SK-N-MC (cell line): ENCODE results near the gene RPS6KB2.
"Not testable (repeated sequence)": the region's sequence is repeated elsewhere in the genome, so short reads cannot be mapped to it uniquely, and the experiment has no call there.

Experiments used
- DNase-seq: peaks from one replicate; pipeline ENCODE4 v3.0.0-alpha.2; 2011; ENCODE audit warnings: low read depth, low spot score
- H3K27ac ChIP-seq: fragments of 200-600 bp; sonication (generic); 2 replicates; pipeline ENCODE4 v1.5.1; 2016; ENCODE audit warnings: mixed run types
- H3K36me3 ChIP-seq: fragments of 200-600 bp; sonication (generic); 2 replicates; pipeline ENCODE4 v1.6.1; 2017; ENCODE audit warnings: antibody characterized with exemption, low read length, mixed read lengths; ENCODE audit not compliant: insufficient read depth
- H3K4me3 ChIP-seq: fragments of 200-600 bp; sonication (generic); 2 replicates; pipeline ENCODE4 v1.5.1; 2016
- H3K9ac ChIP-seq: fragments of 200-600 bp; sonication (generic); 2 replicates; pipeline ENCODE4 v1.8.0; 2017; ENCODE audit warnings: mixed run types, mixed read lengths; ENCODE audit not compliant: insufficient read length
- H3K9me3 ChIP-seq: fragments of 200-600 bp; sonication (generic); 2 replicates; pipeline ENCODE4 v1.6.1; 2017; ENCODE audit warnings: low read depth, mild to moderate bottlenecking, antibody characterized with exemption, low read length, moderate library complexity, mixed read lengths
- EZH2 ChIP-seq: fragments of 200-600 bp; sonication (generic); IDR thresholded peaks from one replicate; pipeline ENCODE4 v1.6.1; 2017; ENCODE audit warnings: antibody characterized with exemption
- FOXP2 ChIP-seq: optimal IDR thresholded peaks from 2 replicates; pipeline ENCODE3; 2011; ENCODE audit warnings: mild to moderate bottlenecking, moderate library complexity; ENCODE audit not compliant: insufficient read depth; ENCODE audit errors: extremely low read length, control extremely low read depth
- POLR2AphosphoS5 ChIP-seq: IDR thresholded peaks from 2 replicates; pipeline ENCODE4 v1.6.1; 2012; ENCODE audit warnings: mild to moderate bottlenecking, low read depth, low read length, borderline replicate concordance

Gene RPS6KB2

DNA sequence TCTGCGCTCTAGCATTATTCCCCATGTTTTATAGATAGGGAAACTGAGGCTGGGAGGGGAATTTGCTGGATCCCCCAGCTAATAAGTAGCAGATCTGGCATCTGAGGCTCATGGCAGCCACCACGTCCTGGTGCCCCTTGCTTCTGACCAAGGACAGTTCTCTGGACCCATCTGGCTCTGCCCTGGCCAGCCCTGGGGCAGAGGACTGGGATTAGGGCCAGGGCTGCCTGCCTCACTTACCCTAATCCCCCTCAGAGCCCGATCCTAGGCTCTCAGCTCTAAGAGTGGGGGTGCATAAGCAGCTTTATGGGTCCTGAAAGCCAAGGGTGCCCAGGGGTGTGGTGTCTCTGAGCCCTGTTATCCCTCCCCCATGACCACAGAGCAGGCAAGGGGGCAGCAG lies 26.8 kb downstream of the RPS6KB2 start, which contains the start of gene CABP4:
TSS of gene CABP4 (plus strand) at position 301 of the 400 bp plus-strand sequence. CDS start at position 371, 70 bp downstream.
- H3K4me3 ChIP-seq: no peak within 1 kb of the TSS
- H3K36me3 ChIP-seq: no peaks in the 10 kb centered on the region
- no peak for DNase-seq
- TF ChIP-seq FOXP2: no peak
- TF ChIP-seq EZH2: no peak
- TF ChIP-seq POLR2AphosphoS5: no peak
- H3K9ac ChIP-seq: no peak within 1 kb of the TSS
- no peak within 1 kb of the TSS for H3K27ac ChIP-seq
- no peaks in the 10 kb centered on the region for H3K9me3 ChIP-seq

DNA sequence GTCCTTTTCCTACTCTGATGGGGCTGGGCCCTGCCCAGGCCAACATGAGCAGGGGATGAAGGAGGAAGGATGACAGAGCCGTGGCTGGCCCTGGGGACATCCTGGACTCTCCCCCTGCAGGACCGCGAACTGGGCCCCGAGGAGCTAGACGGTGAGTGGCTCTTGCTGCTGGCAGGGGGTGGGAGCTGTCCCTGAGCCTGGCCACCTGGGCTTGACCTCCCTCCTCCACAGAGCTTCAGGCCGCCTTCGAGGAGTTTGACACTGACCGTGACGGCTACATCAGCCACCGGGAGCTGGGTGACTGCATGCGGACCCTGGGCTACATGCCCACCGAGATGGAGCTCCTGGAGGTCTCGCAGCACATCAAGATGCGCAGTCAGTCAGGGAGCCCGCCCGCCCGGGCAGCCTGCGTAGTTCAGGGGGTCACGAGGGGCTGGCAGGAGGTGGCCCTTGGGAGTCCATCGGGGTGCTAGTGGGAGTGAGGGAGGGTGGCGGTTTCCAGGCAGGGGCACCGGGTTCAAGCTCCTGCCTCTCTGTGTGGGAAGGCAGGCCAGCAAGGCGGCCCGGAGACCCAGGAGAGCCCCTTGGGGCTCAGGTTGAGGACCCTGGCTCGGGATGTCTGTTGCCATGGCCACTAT lies 27.9 kb downstream of the RPS6KB2 start:
- no peak for DNase-seq
- Histone ChIP-seq H3K4me3 (no peak overlapping the region), H3K27ac (no peak overlapping the region), H3K36me3 (no peaks in the 10 kb centered on the region), H3K9ac (no peak overlapping the region), H3K9me3 (no peaks in the 10 kb centered on the region)
- no peak for TF ChIP-seq POLR2AphosphoS5
- TF ChIP-seq FOXP2: no peak
- no peak for TF ChIP-seq EZH2

DNA sequence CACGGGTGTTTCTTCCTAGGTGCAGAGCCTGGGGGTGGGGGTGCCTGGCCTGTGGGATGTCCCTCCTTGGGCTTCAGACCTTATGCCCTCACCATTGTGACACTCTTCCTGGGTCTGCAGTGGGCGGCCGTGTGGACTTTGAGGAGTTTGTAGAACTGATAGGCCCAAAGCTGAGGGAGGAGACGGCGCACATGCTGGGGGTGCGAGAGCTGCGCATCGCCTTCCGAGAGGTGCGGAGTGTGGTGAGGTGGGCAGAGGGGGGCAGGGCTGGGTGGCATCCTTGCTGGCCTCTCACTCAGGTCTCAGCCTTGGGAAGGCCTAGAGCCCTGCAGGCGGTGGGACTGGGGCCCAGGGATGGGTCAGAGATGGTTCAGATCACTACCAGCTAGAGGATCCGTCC lies 29.2 kb downstream of the RPS6KB2 start:
- Histone ChIP-seq H3K4me3 (no peak overlapping the region), H3K27ac (no peak overlapping the region), H3K36me3 (no peaks in the 10 kb centered on the region), H3K9ac (no peak overlapping the region), H3K9me3 (no peaks in the 10 kb centered on the region)
- no peak for DNase-seq
- no peak for TF ChIP-seq EZH2
- TF ChIP-seq FOXP2: no peak
- TF ChIP-seq POLR2AphosphoS5: no peak

DNA sequence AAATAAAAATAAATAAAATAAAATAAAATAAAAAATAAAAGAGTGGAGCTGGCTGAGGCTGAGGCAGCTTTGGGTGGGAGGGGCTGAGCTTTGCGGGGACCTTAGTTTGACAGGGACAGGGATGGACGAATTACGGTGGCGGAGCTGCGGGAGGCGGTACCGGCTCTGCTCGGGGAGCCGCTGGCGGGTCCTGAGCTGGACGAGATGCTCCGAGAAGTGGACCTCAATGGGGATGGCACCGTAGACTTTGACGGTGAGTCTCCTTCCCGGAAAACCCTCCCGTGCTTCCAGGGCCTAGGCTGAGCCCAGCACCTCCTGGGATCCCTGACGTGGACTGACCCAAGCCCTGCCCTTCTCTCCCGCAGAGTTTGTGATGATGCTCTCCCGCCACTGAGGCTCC lies 30.0 kb downstream of the RPS6KB2 start:
- no peak for DNase-seq
- TF ChIP-seq FOXP2 (no peak), POLR2AphosphoS5 (no peak), EZH2 (no peak)
- Histone ChIP-seq H3K36me3 (no peaks in the 10 kb centered on the region), H3K4me3 (no peak overlapping the region), H3K27ac (no peak overlapping the region), H3K9ac (no peak overlapping the region), H3K9me3 (no peaks in the 10 kb centered on the region)

DNA sequence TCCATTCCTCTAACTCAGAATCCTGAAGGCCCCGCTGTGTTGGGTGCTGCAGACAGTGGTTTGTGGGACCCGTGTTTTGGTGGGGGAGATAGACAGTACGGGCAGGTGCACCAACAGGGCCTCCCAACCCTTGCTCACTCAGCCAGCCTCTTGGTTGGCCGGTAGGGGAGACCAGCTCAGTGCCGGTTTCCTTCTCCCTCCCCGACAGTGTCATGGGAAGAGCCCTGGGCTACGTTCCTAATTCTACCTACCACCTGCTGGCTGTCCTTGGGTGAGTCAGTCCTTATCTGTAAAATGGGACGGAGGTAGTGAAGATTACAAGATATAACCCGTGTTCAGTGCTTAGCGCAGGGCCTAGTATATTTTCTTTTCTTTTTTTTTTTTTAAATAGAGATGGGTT lies 34.9 kb downstream of the RPS6KB2 start:
- Histone ChIP-seq H3K27ac (no peak overlapping the region), H3K4me3 (no peak overlapping the region), H3K36me3 (no peaks in the 10 kb centered on the region), H3K9me3 (no peaks in the 10 kb centered on the region), H3K9ac (no peak overlapping the region)
- no peak for TF ChIP-seq POLR2AphosphoS5
- no peak for DNase-seq

DNA sequence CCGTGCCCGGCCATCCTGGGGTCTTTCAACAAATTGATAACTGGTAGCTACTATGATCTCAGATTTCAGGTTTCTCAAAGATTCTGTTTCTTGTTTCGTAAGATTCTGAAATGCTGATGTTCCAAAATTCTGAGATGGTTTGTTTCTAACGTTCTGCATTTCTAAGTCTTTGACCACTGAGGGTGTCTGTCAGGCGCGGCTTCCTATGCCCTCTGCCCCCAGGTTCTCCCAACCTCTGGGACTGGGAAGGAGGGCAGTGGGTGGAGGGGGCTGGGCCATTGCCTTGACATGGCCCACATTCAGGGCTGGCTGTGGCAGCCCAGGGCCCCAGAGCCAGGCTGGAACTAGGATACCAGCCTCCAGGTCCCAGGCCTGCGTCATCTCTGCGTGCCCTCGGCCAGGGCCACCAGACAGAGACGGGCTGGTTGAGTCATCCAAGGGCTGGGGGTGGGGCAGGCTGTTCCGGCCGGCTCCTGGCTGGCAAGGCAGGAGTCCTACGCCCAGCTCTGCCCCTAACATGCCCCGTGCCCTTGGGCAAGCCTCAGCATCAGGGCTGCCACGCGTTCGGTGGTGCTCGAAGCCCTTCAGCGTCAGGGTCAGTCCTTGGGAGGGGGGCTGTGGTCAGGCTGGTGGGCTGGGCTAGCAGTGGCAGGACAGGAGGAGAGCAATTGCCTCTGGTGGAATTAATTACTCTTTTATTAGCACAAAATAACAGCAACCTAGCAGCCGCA lies 35.6 kb downstream of the RPS6KB2 start:
- peak overlapping the region; percentile 75 for H3K27ac ChIP-seq
- DNase-seq: no peak

DNA sequence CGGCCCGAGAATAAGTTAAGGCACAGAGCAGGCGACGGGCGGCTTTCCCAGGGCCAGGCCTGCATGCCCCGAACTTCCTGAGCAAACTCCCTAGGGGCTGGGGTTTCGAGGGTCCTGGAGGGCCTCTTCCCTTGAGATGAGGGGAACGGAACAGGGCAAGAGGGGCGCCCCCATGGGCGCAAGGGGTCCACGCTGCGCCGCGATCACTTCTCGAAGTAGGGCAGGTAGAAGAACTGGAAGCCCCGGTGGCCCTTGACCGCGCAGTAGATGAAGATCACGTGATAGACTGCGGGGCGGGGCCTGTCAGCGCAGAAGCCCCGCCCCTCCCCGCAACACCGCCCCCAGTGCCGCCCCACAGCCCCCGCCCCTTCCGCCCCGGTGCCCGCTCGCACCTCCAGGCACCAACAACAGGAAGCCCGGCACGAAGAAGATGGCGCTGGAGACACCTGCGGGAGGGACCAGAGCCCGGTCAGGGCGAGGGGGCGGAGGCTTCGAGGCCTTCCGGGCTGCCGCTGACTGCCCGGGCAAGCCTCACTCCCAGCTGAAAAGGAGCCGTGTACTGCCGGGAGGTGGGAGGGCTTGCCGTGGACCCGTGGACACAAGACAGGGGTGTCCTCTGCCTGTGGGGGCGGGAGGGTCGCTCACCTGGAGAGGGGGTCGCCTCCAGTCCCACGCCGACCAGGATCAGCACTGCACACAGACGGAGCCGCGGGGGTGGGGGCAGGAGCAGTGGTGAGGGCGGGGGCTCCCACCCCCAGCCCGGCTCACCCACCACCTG lies 36.3 kb downstream of the RPS6KB2 start:
- H3K9ac ChIP-seq: peak overlapping the region; percentile 86
- H3K27ac ChIP-seq: peak overlapping the region; percentile 75
- DNase-seq: peak; percentile 10
- no peaks in the 10 kb centered on the region for H3K9me3 ChIP-seq
- H3K36me3 ChIP-seq: no peaks in the 10 kb centered on the region
- peak overlapping the region; percentile 94 for H3K4me3 ChIP-seq
- peak; percentile 87 for TF ChIP-seq POLR2AphosphoS5
- no peak for TF ChIP-seq FOXP2

More for the DNA sequence above, 35.6 kb downstream of the RPS6KB2 start:
- no peaks in the 10 kb centered on the region for H3K36me3 ChIP-seq
- H3K9ac ChIP-seq: peak overlapping the region; percentile 76
- H3K9me3 ChIP-seq: no peaks in the 10 kb centered on the region
- peak overlapping the region; percentile 94 for H3K4me3 ChIP-seq
- TF ChIP-seq EZH2: no peak
- no peak; the same call in 1 of the 2 replicates for TF ChIP-seq POLR2AphosphoS5
- TF ChIP-seq FOXP2: no peak

DNA sequence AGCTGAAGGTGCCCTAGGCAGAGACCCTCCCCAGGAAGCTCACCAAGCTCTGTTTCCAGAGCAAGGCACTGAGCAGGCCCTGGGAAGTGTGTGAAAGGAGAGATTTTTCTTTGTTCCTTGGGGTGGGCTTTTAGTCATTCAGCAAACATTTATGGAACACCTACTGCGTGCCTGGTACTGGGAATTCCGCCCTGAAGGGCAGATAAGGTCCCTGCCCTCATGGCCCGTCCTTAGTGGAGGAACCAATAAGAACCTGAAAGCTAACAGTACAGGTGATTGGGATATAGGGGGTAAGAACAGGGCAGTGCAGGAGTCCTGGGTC lies 36.9 kb downstream of the RPS6KB2 start:
- Histone ChIP-seq H3K36me3 (no peaks in the 10 kb centered on the region), H3K4me3 (peak overlapping the region; percentile 94), H3K9me3 (no peaks in the 10 kb centered on the region), H3K9ac (peak overlapping the region; percentile 86), H3K27ac (no peak overlapping the region; the same call in 1 of the 2 replicates)
- no peak for DNase-seq
- TF ChIP-seq FOXP2: no peak
- TF ChIP-seq POLR2AphosphoS5: no peak
- TF ChIP-seq EZH2: no peak

DNA sequence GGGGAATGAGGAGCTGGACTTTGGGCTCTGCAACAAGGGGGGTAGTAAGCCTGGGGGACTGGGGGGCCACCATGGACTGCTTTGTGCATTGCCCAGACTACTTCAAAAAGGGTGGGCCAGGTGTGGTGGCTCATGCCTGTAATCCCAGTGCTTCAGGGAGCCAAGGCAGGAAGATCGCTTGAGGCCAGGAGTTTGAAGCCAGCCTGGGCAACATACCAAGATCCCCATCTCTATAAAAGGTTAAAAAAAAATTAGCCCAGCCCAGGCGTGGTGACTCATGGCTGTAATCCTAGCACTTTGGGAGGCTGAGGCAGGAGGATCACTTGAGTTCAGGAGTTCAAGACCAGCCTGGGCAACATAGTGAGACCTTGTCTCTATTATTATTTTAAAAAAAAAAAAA lies 37.2 kb downstream of the RPS6KB2 start:
- H3K36me3 ChIP-seq, H3K9me3 ChIP-seq, H3K27ac ChIP-seq, DNase-seq, H3K9ac ChIP-seq: not testable (repeated sequence)
- peak overlapping the region; percentile 94 for H3K4me3 ChIP-seq
